GM19239 (cell line): ENCODE results near the gene ETS1.
"Not testable (repeated sequence)": the region's sequence is repeated elsewhere in the genome, so short reads cannot be mapped to it uniquely, and the experiment has no call there.

ENCODE experiments used
- DNase-seq: peaks from one replicate; pipeline ENCODE4 v3.0.0; 2011; ENCODE audit warnings: low spot score; ENCODE audit not compliant: insufficient read length
- FAIRE-seq: peaks from 2 replicates; lab custom pipeline; 2011; peaks lifted over from hg19 to GRCh38; lab: Jason Lieb, UNC

The ETS1 gene

DNA sequence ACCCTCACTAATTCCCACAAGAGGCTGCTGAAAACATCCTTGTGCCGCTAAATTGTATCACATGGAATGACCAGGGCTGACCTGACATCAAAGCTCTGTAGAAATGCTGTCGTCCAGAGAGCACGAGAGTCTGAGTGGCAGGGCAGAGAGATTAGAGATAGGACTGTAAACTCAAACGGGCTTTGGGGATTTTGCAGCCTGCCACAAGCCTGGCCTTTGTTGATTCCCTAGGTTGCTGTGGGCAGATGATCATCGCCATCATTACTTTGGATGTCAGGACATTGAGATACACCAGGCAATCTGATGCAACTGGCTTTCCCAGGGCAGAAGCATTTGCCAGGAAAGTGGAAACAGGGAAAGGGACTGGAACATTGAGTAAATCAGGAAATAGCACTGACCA, 131.6 kb downstream of the ETS1 start:
- FAIRE-seq (no peak), DNase-seq (no peak)

DNA sequence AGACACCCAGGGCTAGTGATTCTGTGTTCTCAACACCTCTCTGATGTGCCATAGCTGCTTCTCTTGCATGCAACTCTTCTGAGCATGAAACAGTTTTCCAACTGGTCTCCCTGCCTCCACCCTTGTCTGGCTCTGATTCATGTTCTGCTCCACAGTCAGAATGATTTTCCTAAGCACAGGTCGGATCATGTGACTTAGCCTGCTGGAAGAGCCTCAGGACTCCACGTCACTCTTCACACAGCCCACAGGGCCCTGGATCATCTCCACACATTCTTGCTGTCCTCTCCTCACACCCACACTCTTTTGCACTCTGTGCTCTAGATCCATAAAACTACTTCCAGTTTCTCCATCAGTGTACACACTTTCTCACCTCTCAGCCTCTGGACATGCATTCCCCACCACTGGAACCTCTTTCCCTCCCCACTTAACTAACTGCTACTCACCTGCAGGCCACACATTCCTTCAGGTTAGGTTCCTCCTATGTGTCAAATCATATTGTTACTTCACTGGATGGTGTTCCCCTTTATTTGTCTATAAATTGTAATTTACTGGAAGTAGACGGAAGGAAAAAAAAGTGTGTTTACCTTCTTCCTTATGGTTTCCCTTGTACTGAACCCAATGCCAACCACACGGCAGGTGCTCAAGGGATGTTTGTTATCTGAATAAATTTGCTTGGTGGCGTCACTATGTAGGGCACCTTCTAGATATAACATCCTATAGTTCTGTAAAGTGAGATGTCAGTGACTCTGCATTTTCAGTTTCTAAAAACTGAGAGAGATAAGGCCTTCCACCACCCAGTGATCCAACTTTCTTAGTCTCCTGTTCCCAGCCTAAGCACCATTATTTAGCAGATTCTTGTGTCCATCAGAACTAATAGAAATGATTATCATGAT, 133.7 kb downstream of the ETS1 start:
- DNase-seq (no peak), FAIRE-seq (no peak)

- DNase-seq (no peak), FAIRE-seq (peak; percentile 68)
Measured at GRCh38 chr11:128451652-128452470, 135.5 kb downstream of the ETS1 start.

DNA sequence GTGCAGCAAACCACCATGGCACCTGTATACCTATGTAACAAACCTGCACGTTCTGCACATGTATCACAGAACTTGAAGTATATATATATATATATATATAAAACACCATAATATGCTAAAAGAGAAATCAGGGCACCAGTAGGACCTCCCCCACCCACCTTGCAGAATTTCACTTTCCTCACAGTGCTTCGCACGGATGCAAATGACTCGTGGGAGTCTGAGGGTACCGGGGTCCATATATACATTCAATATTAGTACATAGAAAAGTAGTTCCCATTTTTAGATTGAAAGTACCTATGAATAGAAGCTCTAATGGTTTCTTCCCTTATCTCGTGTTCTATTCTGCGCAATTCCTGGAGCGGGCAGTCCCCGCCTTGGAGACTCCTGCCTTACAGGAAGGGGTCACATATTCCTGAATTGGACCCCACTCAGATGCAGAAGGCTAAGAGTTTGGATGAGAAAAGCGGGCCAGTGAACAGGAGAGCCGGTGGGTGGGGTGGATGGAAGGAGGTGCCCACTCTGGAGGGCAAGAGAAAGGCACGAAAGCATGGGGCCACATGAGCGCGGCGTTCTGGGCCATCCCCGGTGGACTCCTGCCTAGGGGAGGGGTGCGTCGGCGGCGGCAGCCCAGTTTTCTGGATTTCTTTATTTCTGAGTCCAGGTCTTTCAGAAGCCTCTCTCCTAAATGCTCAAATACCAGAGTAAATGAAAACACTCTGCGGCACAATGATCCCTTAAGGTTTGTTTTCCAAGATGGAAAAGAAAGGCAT, 136.3 kb downstream of the ETS1 start:
- no peak for DNase-seq
- FAIRE-seq = no peak

DNA sequence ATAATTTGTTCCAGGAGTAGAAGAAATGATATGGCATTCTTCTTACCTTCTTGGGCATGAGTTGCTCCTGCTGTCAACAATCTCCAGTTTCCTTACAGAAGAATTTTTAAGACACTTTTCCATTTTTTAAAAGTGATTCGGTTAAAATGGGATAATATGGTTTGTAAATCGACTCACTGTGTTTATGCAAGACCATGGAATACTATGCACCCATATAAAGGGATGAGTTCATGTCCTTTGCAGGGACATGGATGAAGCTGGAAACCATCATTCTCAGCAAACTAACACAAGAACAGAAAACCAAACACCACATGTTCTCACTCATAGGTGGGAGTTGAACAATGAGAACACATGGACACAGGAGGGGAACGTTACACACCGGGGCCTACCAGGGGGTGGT, 136.9 kb downstream of the ETS1 start:
- not testable (repeated sequence) for DNase-seq, FAIRE-seq

DNA sequence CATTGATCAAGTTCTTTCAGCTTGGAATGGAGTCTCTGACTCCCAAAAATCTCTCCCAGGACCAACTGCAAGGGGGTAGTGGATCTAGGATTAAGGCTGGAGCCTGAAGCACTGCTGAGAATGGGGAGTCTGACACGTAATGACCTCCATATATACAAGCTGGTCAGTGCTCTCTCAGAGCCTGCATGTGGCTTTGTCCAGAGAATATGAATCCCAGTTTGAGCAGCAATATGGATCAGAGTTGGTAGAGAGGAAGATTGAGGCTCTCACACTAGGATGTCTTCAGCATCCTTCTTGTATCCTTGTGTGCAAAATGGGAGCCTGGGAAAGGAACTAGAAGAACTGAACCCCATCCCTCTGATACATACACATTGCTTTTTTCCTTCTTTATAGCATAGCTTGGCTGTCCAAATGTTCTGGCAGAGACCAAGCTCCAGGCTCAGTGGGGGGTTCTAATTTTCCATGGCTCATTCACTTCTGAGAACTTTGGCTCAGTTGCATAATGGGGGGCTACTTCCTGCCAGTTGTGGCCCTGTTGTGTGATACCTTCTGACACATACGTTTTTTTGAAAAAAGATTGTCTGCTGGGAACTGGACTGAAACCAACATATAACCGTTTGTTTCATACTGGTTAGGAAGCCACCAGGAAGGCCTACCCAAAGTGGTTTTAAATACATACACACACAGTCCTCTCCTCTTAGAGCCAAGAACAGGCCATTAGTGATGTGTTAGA, 138.2 kb downstream of the ETS1 start:
- no peak for DNase-seq

DNA sequence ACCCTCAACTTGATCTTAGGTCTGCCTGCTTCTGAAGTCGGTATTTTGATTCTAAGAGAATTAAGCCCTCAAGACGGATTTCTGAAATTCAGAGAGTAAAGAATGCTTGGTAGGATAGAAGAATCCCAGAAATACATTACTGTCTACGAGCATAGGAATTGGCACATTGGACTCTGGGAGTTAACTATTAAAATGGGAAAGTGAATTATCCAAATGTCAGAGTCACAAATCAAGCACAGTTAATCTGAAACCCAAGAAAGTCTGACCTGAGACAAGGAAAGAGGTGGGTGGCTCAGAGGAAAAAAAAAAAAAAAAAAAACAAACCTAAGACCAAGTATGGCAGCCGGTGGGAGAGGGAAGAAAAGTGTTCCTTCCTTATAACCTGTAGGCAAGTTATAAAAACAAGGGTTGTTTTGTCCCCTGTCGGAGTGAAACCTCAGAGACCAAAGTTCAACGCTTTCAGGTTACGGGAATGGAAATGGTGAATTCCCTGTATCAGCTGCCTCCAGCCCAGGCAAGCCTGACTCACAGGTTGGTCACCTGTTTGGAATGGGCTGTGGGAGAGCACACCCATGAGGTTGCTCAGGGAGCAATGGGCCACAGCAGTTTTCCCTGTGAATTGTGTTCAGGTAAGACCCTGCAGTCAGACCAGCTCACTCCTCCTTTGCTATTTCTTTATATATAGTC, 139.0 kb downstream of the ETS1 start:
- FAIRE-seq (peak; percentile 67), DNase-seq (no peak)

More for the DNA sequence above, 138.2 kb downstream of the ETS1 start:
- peak; percentile 75 for FAIRE-seq

GRCh38 chr11:128447233-128447632, 140.1 kb downstream of the ETS1 start:
- no peak for DNase-seq
- FAIRE-seq = no peak

DNA sequence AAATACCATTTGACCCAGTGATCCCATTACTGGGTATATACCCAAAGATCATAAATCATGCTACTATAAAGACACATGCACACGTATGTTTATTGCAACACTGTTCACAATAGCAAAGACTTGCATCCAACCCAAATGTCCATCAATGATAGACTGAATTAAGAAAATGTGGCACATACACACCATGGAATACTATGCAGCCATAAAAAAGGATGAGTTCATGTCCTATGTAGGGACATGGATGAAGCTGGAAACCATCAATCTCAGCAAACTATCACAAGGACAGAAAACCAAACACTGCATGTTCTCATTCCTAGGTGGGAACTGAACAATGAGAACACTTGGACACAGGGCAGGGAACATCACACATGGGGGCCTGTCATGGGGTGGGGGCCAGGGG, 141.4 kb downstream of the ETS1 start:
- not testable (repeated sequence) for FAIRE-seq, DNase-seq

GRCh38 chr11:128437136-128437535, 150.2 kb downstream of the ETS1 start:
- DNase-seq = no peak
- FAIRE-seq = peak; percentile 66

GRCh38 chr11:128434818-128435217, 152.5 kb downstream of the ETS1 start:
- no peak for DNase-seq
- FAIRE-seq = no peak

GRCh38 chr11:128434411-128434810, 152.9 kb downstream of the ETS1 start:
- FAIRE-seq (no peak), DNase-seq (no peak)

DNA sequence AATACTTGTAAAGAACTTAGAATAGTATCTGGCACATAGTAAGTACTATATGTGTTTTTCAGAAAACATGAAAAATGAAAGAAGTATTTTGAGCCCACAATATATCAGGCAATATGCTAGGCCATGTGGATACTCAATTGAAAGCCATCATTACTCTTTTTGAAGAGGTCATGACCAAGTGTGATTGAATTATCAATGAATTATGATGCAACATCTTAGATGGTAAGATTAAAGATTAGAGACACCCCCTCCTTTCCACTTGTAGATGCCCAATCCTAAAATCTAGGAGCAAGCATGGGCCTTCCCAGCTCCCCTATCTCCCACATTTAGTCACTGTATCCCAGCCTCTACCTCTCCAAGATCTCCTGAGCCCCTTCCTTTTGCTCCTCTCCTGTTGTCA, 154.4 kb downstream of the ETS1 start:
- FAIRE-seq = no peak
- DNase-seq = no peak

DNA sequence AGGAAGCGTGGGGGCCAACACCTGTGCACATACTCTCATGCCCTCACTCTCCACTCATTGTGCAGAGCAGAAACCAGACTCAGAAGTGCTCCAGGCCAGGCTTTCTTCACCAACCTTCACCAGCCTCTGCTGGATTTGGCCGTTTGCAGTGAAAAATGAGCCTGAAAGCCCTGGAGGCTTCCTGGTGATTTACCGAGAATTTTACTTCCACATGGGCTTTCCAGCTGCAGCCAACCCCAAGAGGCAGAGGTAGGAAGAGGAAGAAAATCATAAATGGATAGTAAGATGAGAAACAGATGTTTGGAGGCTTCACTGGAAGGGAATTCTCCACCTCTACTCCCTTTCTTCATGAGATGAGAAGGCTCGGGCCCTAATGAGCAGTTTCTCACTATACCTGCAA, 155.4 kb downstream of the ETS1 start:
- no peak for FAIRE-seq
- no peak for DNase-seq

- no peak for FAIRE-seq
- DNase-seq = no peak
Measured at GRCh38 chr11:128428935-128429334, 158.4 kb downstream of the ETS1 start.

- DNase-seq (no peak), FAIRE-seq (no peak)
Measured at GRCh38 chr11:128424851-128425285, 162.5 kb downstream of the ETS1 start.

DNA sequence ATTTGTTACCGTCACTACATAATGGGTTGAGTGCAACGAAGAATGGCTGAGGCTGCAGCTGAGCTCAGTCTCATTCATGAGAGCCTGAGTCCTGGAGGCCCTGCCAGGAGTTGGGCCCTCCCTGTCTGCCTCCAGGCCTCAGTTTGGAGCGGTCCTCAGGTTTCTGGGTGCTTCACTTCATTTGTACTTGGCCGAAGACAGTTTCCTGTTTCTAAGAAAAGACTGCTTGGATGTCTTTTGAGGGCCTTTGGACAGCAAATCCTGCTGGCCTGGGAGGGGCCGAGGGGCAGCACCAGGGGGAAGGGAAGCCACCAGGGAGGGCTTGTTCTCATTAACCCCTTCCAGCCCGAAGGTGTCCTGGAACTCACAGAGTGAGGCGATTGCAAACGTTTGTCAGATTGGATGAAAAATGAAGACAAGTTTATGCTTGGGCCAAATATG, 163.1 kb downstream of the ETS1 start:
- DNase-seq = no peak
- FAIRE-seq = no peak

DNA sequence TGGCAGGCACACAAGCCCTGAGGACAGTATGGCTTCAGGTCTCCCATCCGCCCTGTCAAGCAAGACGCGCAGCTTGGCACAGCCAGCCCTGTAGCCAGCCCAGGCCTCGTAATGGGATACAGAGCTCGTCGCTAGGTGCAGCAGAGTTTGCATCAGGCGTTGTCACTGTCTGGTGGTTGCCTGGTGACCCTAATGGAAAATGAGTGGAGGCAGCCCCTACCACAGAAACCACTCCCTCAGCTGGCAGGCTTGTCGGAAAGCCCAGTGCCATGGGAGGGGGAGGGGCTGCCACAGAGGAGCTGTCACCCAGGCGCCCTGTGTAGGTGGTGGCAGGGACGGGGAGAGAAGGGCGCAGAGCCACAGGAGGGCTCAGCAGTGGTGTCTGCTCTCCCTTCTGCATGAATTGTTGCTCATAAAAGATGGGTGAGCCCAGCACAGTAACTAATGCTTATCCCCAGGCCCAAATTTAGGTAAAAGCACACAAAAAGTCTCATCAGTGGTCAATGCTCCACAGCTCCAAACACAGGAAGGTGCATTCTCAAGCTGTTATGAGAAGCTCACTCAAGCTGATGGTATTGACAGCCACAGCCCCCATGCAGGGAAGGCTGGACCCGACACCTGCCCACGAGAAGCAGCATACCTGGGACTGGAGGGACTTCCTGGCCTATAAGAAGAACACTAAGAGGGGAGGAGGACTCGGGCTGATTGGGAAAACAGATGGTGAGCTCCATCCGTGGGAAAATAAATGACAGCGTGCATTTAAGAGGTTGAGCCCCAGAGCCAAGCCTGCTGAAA, 164.6 kb downstream of the ETS1 start:
- FAIRE-seq (peak; percentile 53), DNase-seq (no peak)
